Inflammatory macrophage treated with lipopolysaccharide for 4 hours (primary cell): ENCODE results near the gene DXO.

Source experiments
- DNase-seq: peaks from one replicate; pipeline ENCODE4 v3.0.0-alpha.2; 2020

Gene DXO

DNA sequence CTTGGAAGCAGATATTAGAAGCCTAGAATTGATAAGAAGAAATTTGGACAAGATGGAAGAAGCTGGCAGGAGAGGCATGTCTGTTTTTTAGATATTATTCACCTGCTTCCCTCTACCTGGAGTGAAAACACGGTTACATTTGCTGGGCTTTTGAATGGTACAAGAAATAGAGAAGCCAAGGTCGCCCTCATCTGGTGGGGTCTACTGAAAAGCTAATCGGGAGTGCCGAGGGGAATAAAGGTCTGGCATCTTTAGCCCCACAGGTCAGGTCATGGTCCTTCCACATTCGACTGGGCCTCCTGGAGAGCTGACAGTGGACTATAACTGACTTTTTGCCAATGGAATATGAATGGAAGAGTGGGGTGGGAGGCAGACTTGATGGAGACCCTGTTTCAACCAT is 49.0 kb downstream of the DXO start:
- DNase-seq, result no peak

DNA sequence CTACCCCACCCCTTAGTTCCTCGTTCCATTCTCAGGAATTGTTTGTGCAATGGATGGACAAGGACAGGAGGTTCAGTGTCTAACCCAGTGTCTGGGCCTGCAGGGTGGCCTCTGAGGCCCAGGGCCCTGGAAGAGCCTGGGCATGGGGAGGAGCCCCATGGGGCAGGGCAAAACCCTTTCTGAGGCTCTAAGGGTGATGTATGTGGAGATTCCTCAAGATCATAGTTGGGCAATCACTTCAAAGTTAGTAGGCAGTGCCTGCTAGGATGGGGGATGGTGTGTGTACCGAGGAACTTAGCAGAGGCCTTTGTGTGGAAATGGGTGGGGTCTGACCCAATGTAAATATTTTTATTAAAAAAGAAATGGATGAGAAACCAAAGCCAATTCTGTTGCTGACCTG is 51.1 kb downstream of the DXO start:
- peak; percentile 90 for DNase-seq
